HG02885 (cell line): ENCODE measurements around the gene TUT1.
A peak's percentile ranks its signal among the peaks of the same experiment; 100 is the strongest.
"Not testable (repeated sequence)": the region's sequence is repeated elsewhere in the genome, so short reads cannot be mapped to it uniquely, and the experiment has no call there.

ENCODE experiments used
- ATAC-seq: cut with Tn5 transposase; IDR thresholded peaks from one replicate; pipeline ENCODE4 v1.9.1; 2021; ENCODE audit warnings: mild to moderate bottlenecking; ENCODE audit not compliant: unreplicated experiment, poor library complexity

The TUT1 gene

GRCh38 chr11:62605902-62606301 is 14.6 kb upstream of the TUT1 start:
- no peak for ATAC-seq

DNA sequence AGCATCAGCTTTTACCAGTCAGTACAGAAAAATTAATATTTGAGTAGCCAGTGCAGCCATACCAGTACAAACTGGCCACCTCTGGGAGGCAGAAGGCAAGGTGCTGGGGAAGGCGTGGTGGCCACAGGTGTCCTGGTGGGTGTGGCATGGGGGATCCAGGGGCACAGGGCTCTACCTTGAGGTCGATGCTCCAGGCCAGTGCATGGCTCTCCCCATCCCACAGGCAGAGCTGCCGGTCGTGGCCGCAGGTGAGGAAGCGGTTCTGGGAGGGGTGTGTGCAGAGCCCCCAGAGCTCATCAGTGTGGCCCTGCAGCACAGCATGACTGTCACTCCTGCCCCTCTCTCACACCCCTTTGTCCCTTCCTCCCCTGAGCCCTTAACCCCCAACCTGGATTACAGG is 14.1 kb upstream of the TUT1 start:
- ATAC-seq = no peak

- no peak for ATAC-seq
Observed at GRCh38 chr11:62604460-62605120, 13.3 kb upstream of the TUT1 start.

DNA sequence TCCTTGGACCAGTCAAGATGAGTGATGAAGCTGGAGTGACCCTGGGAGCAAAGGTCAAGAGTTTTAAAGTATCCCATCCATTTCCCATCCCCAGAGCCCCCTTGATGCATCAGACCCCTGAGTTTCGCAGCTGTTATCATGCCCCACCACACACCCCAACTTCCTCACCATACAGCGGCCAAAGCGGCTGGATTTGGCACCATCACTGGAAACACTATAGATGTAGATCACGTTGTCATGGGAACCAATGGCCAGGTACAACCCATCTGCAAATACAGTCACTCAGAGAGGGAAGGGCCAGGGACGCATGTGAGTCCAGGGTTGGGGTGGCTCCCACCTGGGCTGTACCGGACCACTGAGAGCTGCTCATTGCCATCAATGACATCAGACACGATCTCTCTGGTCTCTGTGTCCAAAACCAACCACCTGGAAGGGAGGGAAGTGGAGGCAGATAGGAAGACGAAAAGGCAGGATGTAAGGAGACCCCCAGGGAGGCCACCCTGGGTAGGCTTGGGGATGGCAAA is 12.5 kb upstream of the TUT1 start:
- no peak for ATAC-seq

- ATAC-seq = no peak
Observed at GRCh38 chr11:62603072-62603408, 11.7 kb upstream of the TUT1 start.

- ATAC-seq = peak; percentile 3
Observed at GRCh38 chr11:62602141-62603071, 11.1 kb upstream of the TUT1 start.

- peak; percentile 79 for ATAC-seq
Observed at GRCh38 chr11:62601372-62602140, 10.2 kb upstream of the TUT1 start, which contains the start of gene MTA2. MTA2 (minus strand) TSS chr11:62601865; CDS start chr11:62601450, 415 bp downstream.

GRCh38 chr11:62601122-62601371 is 9.7 kb upstream of the TUT1 start:
- no peak for ATAC-seq

DNA sequence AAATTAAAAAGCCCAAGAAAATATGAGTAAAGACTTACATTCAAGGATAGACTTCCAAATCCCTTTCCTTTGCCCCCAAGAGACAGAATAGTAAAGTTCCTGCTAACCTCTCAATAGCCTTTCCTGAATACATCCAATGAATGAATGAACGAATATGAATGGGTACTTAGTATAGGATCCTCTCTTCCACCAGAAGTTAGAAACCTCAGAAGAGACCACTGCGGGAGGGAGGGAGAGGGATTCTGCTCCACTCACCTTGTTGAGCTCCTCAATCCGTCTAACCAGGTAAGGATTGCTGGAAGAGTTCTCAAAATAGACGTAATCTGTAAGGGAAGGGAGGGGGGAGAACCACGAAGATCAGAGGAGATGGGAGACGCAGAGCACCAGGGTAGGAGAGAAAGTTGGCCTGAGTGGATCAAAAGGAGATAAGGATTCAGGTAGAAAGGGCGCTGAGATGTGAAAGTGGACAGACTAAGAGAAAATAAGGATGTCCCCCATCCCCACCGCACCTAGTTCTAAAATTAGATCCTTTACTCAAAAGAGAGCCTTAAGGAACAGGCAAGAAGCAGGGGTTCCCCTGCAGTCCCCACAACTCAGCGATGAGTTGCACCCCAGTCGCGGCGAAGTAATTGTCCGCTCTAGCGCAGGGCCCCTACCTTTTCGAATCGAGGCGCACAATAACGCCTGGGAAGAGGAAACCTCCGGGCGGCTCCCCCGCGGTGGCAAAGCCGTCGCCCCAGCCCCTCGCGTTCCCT is 9.2 kb upstream of the TUT1 start:
- ATAC-seq = no peak

GRCh38 chr11:62599901-62600300 is 8.6 kb upstream of the TUT1 start:
- ATAC-seq = no peak

- ATAC-seq = peak; percentile 46
Observed at GRCh38 chr11:62599069-62599696, 7.9 kb upstream of the TUT1 start.

- ATAC-seq = no peak
Observed at GRCh38 chr11:62595124-62595523, 3.8 kb upstream of the TUT1 start.

- no peak for ATAC-seq
Observed at GRCh38 chr11:62593434-62594044, 2.2 kb upstream of the TUT1 start.

GRCh38 chr11:62592989-62593421 is 1.7 kb upstream of the TUT1 start:
- ATAC-seq = no peak

DNA sequence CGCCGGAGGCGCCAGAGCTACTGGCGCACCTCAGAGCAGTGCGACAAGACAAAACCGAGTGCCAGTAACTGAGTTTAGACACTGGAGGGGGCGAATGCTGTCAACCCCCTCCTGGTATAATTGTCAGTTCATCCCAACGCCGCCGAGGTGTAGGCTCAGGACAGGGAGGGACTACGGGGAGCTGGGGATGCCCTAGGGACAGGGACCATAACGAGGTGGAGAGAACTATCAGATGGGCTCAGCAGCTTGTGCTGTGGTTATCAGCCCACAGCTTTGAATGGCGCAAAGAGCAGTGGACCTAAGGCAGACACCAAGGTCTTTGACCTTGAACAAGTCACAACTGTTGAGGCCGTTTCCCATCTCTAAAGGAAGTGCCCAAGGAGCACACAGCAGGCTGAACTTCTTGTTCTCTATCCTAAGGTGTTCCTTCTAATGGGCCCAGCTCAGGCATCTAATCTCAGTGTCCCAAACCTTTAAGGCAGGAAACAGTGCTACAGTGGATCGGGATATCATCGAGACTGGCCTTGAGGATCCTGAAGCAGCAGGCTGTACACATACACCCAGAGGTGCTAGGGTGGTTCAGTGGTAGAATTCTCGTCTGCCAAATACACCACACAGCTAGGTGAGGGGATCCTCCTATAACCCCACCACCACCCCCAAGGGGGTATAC is 958 bp upstream of the TUT1 start:
- no peak for ATAC-seq

DNA sequence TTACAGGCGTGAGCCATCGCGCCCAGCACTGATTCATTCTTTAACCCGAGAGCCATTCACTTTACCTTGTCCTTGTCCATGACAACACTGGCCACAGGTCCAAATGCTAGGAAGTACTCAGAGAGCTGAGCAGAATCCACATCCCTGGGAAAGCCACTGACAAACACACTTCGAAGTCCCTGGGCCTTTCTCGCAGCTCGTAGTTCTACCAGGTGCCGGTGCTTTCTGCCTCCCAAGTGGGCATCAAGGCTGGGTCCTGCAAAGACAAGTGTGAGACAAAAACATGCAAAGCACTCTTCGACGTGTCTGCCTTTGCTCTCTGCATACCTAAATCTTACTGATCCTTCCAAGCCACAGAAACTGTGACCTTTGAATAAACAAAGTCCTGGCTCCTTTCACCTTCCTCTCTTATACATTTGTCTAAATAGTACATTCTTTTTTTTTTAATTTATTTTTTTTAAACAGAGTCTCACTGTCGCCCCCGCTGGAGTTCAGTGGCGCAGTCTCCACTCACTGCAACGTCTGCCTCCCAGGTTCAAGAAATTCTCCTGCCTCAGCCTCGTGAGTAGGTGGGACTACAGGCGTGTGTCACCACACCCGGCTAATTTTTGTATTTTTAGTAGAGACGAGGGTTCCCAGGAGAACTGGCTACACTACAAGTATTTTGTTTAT is 2.2 kb downstream of the TUT1 start:
- no peak for ATAC-seq

DNA sequence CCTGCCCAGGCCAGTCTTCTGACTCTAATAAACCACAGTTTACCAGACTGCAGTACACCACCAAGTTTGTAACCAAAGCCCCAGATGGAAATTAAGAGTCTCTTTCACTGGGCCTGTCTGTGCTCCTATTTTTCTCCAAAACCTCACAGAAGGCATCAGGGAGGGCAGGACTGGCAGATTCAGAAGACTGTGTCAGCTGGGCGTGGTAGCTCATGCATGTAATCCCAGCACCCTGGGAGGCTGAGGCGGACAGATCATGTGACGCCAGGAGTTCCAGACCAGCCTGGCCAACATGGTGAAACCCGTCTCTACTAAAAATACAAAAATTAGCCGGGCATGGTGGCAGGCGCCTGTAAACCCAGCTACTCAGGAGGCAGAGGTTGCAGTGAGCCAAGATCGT is 6.0 kb downstream of the TUT1 start:
- ATAC-seq = not testable (repeated sequence)

GRCh38 chr11:62581735-62582134 is 9.6 kb downstream of the TUT1 start:
- not testable (repeated sequence) for ATAC-seq
